NCI-H2171 (cell line): Measurements from ENCODE around the gene SIRT6.
"Not testable (repeated sequence)": the region's sequence is repeated elsewhere in the genome, so short reads cannot be mapped to it uniquely, and the experiment has no call there.

ENCODE experiments used
- DNase-seq: peaks from one replicate; lab custom pipeline; 2025; lab: John Stamatoyannopoulos, UW

The SIRT6 gene

DNA sequence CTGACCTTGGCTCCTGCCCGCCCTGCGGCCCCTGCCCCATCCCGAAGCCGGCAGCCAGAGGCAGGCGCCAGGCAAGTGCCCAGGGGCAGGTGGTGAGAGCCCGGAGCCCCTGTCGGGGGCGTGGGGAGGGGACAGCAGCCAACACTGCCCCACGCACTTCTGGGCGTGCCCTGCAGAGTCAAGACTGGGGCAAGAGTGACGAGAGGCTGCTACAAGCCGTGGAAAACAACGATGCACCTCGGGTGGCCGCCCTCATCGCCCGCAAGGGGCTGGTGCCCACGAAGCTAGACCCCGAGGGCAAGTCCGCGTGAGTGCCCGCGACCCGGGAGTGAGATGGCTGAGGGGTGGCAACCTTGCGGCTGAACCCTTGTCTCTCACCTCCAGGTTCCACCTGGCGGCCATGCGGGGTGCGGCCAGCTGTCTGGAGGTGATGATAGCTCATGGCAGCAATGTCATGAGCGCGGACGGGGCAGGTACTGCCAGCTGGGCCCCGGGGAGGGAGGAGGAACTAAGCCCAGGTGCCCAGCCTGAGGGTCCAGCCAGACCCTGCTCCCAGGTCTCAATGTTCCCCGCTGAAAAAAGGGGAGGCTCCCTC is 17.4 kb upstream of the SIRT6 start:
- no peak for DNase-seq

DNA sequence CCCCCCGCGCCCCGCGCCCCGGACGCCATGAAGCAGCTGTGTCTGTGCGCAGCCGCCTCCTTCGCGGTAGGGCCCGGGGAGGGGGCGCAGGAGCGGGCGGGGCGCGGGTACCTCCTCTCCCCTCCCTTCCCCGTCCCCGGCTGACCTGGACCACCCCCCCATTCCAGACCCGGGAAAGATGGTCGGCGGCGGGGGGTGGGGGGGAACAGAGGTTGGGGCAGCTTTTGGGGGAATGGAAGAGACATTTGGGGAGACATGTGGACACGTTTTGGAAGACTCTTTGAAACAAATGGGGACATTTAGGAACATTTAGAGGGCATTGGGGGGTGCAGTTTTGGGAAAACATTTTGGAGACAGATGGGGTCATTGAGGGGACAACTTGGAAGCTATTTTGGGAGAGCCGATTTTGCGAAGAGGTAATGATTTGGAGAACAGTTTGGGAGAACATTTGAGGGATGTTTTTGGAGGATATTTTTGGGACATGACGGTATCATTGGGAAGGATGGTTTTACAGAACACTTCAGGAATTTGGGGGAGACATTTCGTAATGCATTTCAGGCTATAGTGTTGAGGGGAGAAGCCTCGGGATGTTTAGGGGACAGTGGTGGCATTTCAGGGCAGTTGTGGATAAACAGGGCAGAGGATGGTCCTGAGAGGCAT is 16.2 kb upstream of the SIRT6 start:
- DNase-seq, result no peak

DNA sequence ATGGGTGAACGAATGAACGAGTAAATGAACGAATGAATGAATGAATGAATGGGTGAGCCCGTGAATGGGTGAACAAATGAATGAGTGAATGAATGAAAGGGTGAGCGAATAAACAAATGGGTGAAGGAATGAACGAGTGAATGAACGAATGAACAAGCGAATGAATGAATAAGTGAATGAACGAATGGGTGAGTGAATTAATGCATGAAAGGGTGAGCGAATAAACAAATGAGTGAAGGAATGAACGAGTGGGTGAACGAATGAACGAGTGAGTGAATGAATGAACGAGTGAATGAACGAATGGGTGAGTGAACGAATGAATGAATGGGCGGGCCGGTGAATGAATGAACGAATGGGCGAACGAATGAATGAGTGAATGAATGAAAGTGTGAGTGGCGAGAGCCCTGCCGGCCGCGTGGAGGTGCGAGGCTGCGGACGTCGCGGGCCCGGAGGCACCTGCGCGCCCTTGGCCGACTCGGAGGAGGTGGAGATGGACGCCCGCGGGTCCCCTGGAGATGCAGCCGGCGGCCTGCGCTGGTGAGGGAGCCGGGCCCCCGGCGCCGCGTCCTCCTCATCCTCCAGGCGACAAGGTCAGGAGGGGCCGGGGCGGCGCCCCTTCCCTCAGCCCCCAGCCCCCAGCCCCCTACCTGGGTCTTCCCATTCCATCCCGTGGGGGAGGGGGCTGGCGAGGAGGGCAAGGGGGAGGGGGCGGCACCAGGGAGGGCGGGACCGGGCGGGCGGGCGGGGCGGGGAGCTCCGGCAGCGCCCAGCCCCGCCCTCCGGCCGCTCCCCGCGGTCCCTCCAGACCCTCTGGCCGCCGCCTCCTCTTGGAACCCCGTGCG is 15.5 kb upstream of the SIRT6 start:
- no peak for DNase-seq

DNA sequence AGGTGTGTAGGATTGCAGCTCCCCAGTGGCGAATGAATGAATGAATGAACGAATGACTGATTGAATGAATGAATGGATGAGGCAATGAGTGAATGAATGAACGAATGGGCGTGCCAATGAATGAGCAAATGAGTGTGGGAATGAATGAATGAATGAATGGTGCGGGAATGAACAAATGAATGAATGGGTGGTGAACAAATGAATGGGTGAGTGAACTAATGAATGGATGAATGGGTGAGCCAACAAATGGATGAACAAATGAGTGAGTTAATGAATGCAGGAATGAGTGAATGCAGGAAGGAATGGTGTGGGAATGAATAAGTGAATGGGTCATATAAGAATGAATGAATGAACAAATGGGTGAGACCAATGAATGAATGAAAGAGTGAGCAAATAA is 14.9 kb upstream of the SIRT6 start:
- DNase-seq, result no peak

DNA sequence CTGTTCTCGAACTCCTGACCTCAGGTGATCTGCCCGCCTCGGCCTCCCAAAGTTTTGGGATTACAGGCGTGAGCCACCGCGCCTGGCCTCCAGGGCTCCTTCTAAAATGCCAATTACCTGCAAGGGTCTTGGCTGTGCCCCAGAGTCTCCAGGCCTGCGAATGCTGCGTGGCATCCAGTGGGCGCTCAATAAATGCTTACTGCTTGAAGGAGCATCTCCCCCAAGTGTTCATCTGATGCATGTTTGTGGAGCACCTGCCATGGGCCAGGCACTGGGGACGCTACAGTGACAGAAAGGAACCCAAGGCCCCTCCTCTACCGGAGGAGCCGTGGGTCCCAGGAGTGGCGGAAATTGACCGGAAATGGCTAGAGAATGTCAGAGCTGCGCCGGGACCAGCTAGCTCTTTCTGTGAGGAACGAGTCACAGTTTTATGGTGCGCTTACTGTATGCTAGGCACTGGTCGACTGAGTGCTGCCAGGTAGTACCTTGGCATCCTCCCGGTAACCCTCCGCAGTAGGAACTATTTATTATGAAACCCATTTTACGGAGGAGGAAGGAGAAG is 14.3 kb upstream of the SIRT6 start:
- DNase-seq, result no peak

DNA sequence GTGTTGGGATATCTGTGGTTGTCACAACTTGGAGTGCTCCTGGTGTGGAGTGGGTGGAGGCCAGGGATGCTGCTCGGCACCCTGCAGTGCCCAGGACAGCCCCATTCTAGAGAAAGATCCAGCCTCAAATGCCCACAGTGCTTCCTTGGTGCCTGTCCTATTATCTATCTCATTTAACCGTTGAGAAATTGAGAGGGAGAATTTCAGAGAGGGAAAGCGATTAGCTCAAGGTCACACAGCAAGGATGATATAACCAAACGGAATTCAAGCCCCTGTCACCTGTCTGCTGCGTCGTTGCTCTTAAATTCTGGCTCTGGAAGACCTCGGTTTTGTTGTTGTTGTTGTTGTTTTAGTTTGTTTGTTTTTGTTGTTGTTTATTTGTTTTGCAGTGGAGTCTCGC is 13.6 kb upstream of the SIRT6 start:
- no peak for DNase-seq

DNA sequence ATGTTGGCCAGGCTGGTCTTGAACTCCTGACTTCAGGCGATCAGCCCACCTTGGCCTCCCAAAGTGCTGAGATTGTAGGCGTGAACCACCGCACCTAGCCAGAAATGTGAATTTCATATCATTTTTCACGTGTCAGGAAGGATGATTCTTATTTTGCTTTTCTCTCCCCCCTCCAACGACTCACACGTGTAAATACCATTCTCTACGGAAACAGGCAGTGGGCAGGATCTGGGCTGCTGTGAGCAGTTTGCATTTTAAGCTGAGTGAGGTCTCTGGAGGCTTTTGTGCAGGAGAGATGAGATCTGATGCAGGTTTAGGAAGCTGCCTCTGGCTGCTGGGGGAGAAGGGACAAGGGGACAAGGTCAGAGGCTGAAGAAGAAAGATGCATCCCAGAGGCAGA is 12.0 kb upstream of the SIRT6 start:
- no peak for DNase-seq

DNA sequence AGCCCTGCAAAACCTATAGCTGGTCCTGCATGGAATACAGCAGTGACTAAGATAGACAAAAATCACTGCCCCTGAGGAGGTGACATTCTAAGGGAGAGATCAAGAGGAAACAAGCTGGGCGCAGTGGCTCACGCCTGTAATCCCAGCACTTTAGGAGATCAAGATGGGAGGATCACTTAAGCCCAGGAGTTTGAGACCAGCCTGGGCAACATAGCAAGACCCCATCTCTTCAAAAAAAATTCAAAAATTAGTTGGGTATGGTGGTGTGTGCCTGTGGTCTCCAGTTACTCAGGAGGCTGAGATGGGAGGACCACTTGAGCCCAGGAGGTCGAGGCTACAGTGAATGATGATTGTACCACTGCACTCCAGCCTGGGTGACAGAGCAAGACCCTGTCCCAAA is 10.2 kb upstream of the SIRT6 start:
- not testable (repeated sequence) for DNase-seq

DNA sequence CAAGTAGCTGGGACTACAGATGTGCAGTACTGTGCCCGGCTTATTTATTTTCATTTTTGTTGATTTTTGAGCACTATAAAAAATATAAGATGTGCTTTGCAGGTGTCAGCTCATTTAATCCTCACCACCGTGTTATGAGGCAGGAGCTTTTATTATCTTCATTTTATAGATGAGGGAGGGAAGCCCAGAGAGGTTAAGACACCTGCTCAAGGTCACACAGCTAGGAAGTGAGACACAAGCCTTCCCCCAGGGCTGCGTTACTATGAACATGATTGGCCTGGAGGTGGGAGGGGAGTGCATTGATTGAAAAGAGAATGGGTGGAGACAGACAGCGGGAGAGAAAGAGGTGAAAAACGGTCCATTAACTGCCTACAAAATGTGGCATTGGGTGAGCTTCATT is 7.3 kb upstream of the SIRT6 start:
- no peak for DNase-seq

DNA sequence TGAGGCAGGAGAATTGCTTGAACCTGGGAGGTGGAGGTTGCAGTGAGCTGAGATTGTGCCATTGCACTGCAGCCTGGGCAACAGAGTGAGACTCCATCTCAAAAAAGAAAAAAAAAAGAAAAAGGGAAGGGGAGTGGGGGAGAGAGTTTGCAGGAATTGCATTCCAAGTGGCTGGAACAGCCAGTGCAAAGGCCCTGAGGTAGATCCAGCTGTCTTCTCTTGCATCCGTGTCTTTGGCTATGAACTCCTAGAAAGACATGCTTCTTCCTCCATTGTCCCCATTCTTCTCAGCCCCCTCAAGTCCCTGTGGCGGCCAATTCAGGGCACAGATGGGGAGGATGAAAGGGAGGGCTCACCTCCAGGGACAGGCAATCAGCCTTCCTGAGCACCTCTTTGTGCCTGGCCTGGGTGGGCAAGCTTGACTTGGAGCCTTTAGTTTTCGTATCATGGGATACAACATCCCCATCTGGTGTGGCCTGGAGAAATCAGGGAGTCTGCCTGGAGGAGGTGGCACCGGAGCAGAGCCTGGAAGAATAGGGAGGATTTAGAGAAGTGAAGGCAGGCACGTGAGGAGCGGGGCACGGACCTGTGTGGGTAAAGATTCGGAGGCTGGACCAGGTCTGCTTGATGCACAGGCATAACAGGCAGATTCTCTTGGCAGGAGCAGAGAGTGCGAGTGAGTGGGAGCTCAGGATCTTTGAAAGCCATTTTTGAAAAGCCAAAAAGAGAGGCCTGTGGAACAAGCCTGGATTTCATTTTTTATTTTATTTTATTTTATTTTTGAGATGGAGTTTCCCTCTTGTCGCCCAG is 5.2 kb upstream of the SIRT6 start:
- DNase-seq, result no peak

DNA sequence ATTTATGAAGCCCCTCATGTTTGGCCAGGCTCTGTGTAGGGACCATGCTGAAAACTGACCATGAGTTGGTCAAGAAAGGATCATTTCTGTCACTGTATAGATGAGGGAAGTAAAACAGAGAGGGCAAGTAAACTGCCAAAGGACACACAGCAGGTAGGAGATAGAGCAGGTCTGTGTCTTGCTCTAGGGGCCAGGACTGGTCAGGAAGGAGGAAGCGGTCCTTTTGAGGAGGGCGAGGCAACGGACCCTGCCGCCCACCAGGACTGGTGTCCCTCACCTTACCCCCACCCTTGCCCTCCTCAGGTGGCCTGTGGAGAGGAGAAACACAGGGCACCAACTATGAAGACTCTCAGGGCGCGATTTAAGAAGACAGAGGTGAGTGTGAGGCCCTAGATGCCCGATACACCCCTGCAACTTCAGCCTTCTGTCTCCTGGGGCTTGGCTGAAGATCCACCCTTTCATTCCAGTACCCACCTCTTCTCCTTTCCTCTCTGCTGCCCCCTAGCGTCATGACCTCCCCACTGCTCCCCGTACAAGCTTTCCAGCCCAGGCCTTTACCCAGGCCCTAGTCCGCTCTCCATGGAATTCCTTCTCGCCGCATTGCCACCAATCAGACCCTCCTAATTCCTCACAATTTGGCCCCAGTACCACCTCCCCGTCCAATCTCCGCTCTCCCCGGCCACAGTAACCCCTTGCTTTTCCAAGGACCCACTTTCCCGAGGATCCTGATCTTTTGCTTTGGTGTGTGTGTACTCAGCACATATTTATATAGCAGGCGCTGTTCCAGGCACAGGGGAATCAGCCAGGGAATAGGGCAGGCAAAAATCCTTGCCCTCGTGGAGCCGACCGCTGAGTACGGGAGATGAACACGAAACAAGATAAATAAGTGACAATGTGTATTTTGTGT is 4.0 kb upstream of the SIRT6 start:
- DNase-seq, result peak; percentile 37

DNA sequence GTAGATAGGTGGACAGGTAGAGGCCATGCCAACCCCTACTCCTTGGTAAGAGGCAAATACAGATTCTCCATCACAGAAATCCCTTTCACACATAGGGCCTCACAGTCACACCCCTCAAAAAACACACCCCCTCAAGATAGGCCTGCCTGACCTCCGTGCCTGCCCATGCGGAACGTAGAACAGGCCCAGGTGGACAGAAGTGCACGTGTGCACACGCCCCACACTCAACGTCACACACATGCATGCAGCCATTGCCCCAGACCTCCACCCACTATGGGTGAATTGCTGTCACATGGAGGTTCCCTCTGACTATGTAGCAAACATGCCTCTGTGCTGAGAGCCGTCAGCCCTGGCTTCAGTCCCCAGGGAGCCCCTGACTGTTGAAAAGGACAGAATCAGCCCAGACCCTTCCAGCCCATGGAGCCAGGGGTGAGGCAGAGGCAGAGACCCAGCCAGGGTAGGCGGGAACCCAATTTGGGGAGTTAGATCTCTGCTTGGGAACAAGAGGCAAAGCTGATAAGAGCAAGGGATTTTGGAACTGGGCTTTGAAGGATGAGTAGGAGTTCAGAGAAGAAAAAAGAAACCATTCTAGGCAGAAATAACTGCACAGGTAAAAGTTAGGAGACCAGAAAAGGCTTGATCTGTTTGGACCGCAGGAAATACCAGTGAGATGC is 3.2 kb upstream of the SIRT6 start:
- DNase-seq, result no peak

DNA sequence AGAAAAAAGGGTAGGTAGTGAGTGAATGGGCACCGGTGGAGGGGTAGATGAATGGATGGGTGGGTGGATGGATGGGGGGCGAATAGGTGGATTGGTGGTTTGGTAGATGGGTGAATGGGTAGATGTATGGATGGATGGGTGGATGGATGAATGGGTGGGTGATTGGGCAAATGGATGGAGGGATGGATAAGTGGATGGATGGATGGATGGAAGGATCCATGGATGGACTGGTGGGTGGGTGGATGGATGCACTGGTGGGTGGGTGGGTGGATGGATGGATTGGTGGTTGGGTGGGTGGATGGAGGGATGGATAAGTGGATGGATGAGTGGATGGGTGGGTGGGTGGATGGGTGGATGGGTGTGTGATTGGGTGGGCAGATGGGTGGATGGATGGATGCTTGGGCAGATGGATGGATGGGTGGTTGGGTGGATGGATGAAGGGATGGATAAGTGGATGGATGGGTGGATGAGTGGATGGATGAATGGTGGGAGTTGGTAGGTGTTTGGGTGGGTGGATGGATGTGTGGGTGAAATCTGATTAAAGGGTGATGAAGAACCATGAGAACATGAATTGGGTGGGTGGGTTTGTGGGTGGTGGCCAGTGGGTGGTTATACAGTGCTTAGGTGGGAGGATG is 2.5 kb upstream of the SIRT6 start:
- DNase-seq, result no peak

DNA sequence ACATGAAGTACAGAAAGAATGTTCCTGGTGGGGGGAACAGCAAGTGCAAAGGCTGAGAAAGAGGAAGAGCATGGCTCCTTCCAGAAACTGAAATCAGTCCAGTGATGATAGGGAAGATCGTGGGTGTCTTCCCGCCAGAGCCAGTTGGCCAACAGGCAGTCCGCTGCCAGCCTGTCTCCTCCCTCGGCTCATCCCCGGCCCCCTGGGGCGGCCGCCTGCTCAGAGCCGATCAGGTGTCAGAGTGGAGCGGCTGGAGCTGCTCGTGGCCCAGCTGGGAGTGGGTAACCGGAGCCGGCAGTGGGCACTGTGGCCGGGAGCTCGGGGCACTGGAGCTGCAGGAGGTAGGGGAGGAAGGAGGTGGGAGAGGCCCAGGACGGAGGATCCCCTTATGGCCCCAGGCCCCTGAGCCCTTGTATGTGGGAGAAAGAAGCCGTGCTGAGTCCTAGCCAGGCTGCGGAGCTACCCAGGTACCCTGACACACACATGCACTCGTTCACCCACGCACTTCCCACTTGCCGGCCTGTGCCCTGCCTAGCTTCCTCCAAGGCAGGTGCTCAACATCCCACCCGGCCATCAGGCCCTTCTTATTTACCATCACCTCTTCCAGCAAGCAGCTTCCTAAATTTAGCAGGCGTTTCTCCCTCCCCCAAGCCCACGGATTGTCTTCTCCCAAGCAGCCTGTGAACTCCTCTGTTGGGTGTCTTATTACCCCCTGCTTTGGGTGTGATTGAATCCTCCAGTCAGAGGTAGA is 1.8 kb upstream of the SIRT6 start:
- peak; percentile 88 for DNase-seq

DNA sequence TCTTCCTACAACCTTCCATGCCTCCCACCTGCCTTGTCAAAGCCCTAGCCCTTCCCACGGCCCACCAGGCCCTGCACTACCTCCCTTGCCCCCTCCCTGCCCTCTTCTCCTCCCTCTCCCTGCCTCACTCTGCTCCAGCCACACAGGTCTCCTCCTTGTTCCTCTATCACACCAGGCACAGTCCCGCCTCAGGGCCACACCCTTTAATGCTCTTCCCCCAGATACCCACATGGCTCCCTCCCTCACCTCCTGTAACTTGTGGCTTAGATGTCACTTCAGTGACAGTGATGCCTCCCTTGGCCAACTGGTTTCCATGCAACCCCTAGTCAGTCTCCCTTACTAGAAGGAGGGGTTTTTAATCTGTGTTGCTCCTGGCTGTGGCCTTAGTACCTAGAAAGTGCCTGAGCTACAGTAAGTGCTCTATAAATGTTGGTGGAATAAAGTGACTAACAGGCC is 1.3 kb downstream of the SIRT6 start:
- no peak for DNase-seq

DNA sequence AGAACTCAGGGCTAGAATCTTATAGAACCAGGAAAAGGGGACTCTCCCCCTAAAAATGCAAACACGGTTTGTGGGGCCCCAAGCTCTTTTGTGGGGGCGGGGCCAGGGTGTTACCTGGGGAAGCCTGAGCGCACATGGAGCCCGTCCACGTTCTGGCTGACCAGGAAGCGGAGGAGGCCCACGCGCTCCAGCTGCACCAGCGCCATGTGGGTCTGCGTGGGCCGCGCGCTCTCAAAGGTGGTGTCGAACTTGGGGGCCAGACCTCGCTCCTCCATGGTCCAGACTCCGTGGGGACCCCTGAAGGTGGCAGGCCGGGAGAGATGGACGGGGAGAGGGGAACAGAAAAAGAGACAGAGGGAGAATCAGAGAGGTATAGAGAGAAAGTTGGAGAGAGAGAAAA is 3.4 kb downstream of the SIRT6 start:
- no peak for DNase-seq

DNA sequence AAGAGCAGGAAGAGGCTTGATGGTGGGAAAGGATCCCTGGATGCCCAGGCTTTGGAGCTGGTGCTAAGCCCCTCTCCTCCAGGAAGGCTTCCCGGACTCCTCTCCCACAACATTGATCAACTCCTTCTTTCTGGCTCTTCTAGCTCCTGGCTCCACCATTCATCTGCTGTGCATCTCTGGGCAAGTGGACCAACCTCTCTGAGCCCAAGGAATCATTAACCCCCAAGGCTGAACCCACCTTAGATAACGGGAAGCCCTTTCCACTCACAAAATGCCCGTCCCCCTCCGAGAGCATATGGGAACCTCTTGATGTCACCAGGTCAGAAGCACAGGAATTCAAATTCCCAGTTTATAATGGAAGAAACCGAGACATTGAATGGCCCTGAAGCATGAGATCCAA is 5.2 kb downstream of the SIRT6 start:
- DNase-seq, result no peak

DNA sequence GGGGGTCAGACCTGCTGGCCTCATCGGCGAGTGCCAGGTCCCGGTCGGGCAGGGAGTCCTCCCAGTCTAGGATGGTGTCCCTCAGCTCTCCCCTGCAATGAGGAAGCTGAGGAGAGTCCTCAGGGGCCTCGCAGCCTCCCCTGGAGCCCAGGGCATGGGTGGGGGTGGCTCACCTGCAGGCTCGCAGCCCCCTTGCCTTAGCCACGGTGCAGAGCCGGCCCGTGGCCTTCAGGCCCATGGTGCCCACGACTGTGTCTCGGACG is 6.8 kb downstream of the SIRT6 start:
- DNase-seq, result no peak

DNA sequence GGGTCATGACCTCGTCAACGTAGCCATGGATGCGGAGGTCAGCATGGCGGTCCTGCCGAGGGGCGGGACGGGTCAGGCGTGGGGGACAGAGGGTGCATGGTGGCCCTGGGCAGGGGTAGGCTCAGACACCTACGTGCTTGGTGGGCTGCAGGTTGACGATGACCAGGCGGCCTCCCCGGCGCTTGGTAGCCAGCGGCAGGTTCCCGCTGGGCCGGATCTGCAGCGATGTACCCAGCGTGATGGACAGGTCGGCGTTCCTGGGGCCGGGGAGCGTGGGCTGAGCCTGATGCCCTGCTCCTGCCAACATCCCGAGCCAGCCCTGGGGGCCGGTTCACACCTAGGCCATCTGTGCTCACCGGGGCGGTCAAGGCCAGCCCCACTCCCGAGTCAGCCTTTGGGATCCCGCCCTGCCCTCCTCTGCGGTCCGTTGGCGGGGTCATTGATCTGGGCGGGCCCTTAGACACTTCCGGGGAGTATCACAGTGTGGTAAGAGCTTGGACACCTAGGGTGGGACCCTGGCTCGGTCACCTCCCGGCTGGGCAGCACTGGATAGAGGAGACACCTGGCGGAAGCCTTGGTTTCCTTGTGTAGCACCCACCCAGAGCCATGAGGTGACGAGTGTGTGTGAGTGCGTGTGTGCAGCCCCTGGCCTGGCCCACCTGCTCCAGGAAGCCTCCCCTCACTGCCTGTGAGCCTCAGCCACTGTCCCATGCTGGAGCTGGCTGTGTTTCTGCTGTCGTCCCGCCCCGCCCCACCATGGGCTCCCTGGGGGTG is 7.3 kb downstream of the SIRT6 start:
- DNase-seq, result no peak
